Muscle of back (tissue), 13 donors: ENCODE data around the gene GBP1. TPM values are rescaled to one million over a fixed set of nuclear protein-coding genes. Genes with fewer than 3 reads are reported as not detected.
A peak's percentile ranks its signal among the peaks of the same experiment; 100 is the strongest.
"Not testable (repeated sequence)": the region's sequence is repeated elsewhere in the genome, so short reads cannot be mapped to it uniquely, and the experiment has no call there.

Source experiments
- DNase-seq, 3 donors: peaks; one replicate each; pipeline versions ENCODE4 v3.0.0 to v3.0.0-alpha.2; 2013
- long read RNA-seq, 9 donors: transcript quantifications; one replicate each; lab custom pipeline, GENCODE V29; 2026
- polyA plus RNA-seq, 10 donors: library from polyadenylated mRNA; unstranded; fragments of 120-200 nt; gene quantifications; one replicate each; pipeline ENCODE4 v1.2.1, GENCODE V29; 2013; ENCODE audit not compliant: insufficient read length in 10 of 10

The GBP1 gene
- 10 to 100 TPM in 1 of 10 donors, 1 to 10 TPM in 9; 4.7 to 10.4 (median 7.3) TPM for polyA plus RNA-seq
- long read RNA-seq, donor 1, partial matches to known transcripts = 0 of 1 reads
- long read RNA-seq, donor 1, other reads (novel, unspliced or antisense) = 0 of 1 reads
- long read RNA-seq, donor 2 = 0 reads
- long read RNA-seq, donor 3 = 0 reads
- long read RNA-seq, donor 4, partial matches to known transcripts = 0 of 1 reads
- long read RNA-seq, donor 4, other reads (novel, unspliced or antisense) = 0 of 1 reads
- long read RNA-seq, donor 5, partial matches to known transcripts = 0 of 2 reads
- long read RNA-seq, donor 5, other reads (novel, unspliced or antisense) = 0 of 2 reads
- long read RNA-seq, donor 6, partial matches to known transcripts = 0 of 1 reads
- long read RNA-seq, donor 6, other reads (novel, unspliced or antisense) = 0 of 1 reads
- long read RNA-seq, donor 7, partial matches to known transcripts = 0 of 1 reads
- long read RNA-seq, donor 7, other reads (novel, unspliced or antisense) = 0 of 1 reads
- long read RNA-seq, donor 8, partial matches to known transcripts = 0 of 1 reads
- long read RNA-seq, donor 8, other reads (novel, unspliced or antisense) = 0 of 1 reads
- long read RNA-seq, donor 9 = 0 reads

DNA sequence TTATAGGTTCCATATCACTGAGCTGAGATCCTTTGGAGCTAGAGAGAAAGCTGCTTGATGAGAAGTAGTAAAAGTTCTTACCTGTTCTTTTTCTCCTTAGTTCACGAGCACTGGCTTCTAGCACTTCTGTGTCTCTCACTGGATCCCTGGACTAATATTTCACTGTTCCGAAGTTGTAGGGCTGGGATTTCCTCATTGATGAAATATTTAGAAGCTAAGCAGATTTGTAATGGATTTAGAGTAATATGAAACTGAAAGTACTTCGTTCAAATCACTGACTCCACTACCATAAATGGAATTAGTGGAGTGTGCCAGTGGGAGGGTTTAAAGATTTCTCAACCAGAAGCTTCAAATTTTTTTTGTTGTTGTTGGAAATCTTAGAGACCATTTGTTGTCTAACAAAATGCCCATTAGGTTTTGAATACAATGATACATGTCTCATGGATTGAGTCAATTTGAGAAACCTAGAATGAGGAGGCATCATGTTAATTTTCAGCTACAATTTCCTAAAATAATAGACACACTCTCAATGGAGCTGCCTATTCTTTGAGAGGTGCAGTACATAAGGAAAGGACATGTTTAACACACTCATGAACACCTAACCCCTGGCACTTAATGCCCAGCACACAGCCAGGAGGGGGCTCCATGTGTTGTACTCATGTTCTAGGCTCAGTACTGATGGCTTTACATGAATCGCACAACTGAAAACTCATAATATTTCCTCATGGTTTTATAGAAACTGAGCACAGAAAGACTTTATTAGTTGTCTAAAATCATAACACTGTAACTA is at the start of gene GBP1:
TSS of gene GBP1 (minus strand) at position 130 of the 790 bp plus-strand sequence. CDS start 1,974 bp downstream, outside the sequence.
- peak; percentile 71 to 89 (median 79) for DNase-seq

DNA sequence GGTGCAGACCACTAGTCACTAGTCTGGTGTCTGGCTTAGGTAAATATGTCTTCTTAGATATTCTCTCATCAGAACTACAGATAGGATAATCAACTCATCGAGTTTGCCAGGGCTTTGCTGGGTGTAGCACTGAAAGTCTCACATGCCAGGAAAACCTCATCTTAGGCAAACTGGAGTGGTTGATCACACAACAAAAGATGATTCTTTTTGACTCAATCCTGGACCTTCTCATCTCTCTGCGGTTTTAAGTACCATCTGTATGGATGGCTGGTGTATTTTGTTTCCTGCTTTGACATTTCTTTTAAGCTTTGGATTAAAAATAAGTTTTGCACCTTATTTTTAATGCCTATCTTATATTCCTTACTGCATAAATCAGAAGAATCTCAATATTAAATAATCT is 49.7 kb upstream of the GBP1 start:
- DNase-seq = no peak

DNA sequence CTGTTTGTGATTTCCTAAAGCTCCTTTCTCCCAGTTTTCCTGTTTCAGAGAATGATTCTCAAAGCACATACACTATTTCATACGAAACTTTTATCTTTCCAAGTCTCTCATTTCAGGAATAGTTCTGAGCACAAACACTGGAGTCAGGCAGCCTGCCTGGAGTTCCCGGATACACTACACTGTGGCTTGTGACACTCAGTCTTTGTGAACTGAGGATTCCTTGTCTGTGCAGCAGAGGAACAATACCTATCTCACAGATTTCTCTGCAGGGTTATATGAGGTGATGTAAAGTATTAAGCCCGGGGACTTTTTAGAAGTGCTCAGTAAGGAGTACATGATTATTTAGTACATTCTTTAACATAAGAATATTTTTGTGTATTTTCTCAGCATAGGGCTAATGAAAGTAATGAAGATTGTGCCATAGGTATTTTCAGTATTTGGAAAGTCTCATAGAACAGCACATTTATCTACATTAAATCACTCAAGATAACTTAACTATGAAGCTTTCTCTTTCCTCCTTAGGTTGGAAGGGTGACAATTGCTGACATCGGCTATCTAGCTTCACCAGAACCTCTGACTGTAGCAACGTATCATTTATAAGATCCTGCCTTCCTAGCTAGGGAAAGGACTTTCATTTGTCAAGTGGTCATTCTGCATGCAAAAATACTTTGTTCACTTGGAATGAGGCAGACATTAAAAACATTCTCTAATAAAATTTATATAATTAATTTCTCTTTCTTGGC is 48.0 kb upstream of the GBP1 start:
- DNase-seq = no peak

GRCh38 chr1:89104687-89105086 is 39.7 kb upstream of the GBP1 start:
- no peak for DNase-seq

DNA sequence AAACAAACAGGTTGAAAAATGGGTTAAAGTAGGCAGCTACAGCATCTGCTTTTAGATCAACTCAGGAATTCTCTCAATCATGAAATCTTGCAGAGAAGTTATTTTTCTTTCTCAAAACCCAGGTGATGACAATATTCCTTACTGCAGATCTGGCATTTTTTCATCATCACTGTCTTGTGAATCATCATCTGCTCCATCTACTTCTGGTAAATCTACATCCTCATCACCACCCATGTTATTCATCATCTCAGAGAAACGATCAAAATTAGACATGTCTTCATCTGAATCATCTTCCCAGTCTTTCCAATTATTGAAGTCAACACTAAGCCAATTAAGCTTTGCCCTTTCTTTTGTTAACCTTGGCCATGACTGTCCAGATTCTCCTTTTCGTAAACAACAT is 39.1 kb upstream of the GBP1 start:
- DNase-seq = peak in 1 of 3 donors; percentile 32

DNA sequence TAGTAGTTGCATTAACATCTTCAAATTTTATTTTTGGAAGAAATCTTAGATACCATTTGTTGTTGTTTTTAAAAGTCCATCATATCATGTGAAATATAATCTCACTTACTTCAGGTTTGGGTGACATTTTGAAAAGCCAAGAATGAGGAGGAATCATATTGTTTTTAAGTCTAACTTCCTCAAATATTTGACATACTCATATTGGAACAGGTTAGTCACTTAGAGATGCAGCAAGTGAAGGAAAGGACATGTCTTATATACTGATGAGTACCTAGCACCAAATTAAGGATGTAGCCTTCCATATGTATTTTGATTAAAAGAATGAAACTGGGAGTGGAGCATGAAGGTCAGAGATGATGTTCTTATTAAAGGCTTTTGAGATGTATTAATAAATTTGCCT is 37.0 kb upstream of the GBP1 start:
- no peak for DNase-seq

GRCh38 chr1:89100412-89100811 is 35.4 kb upstream of the GBP1 start:
- no peak for DNase-seq

DNA sequence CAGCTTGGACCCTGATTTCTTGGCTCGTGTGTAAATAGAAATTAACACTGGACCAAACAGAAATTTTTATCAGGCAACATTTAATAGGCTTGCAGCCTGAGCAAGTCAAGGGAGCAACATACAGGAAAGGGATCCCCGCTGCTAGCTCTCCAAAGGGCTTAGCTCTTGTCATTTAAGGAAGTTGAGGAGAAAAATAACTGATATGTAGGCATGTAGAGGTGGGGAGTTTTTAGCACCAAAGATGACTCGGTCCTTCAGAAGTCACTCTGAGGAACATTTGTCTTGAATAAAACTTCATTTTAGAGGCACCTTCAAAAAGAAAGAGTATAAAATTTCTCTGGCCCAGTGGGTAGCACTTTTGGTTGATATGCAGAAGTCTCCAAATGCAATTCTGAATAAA is 33.8 kb upstream of the GBP1 start:
- DNase-seq = no peak

DNA sequence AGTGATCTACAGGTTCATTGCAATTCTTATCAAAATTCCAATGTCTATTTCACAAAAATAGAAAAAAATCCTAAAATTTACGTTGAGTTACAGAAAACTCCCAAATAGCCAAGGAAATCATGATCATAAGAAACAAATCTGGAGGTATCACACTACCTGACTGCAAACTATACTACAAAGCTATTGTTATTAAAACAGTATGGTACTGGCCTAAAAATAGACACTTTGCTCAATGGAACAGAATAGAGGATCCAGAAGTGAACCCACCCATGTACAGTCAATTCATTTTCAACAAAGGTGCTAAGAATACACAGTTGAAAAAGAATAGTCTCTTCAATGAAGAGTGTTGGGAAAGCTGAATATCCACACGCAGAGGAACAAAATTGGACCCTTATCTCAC is 30.7 kb upstream of the GBP1 start:
- no peak for DNase-seq

DNA sequence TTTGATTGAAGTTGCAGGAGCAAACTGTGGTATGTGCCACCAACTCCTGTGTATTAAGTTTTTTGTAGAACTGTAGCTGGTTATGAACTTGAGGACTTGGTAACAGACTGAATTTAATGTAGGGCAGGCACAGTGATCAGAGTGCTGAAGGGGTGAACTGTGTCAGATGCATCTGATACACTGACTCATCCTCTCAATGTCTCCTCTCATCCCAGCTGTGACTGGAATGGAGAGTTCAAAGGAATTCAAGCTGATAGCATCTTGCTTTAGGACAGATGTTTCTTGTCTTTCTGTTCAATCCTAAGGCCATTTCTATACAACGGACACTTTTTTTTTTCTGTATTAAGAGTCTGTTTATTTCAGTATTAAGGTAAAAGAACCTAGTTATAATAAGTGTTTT is 25.0 kb upstream of the GBP1 start:
- no peak for DNase-seq

DNA sequence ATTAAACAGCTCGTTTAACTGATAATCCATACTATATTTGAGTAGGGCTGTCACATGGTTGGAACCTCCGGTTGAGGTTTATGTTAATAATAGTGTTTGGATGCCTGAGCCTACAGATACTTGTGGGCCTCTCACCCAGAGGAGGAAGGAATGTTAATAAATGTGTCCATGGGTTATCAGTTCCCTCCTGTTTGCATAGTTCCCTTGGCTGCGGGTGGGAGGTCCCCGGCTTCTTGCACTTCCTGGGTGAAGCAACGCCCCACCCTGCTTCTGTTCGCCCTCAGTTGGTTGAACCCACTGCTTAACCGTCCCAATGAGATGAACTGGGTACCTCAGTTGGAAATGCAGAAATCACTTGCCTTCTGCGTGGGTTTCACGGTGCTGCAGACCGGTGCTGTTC is 23.6 kb upstream of the GBP1 start:
- no peak for DNase-seq

DNA sequence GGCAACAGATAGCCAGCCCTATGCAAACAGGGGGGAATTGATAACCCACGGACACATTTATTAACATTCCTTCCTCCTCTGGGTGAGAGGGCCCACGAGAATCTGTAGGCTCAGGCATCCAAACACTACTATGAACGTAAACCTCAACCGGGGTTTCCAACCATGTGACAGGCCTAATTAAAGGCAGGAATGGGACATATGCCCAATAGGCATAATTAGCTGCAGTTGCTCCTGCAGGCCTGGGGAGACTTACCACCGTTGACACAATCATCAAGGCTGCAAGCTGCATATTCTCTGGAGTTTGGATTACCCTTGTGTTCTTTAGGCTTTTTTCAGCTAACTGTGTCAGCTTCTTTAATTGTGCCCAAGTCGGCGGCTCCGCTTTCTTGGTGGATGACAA is 22.2 kb upstream of the GBP1 start:
- no peak for DNase-seq

- DNase-seq = peak in 2 of 3 donors; percentile 12 to 29
Observed at GRCh38 chr1:89085781-89086180, 20.8 kb upstream of the GBP1 start.

GRCh38 chr1:89081005-89081404 is 16.0 kb upstream of the GBP1 start:
- peak in 1 of 3 donors; percentile 11 for DNase-seq

- not testable (repeated sequence) for DNase-seq
Observed at GRCh38 chr1:89080068-89080467, 15.1 kb upstream of the GBP1 start.

- DNase-seq = not testable (repeated sequence)
Observed at GRCh38 chr1:89072466-89073065, 7.6 kb upstream of the GBP1 start.

DNA sequence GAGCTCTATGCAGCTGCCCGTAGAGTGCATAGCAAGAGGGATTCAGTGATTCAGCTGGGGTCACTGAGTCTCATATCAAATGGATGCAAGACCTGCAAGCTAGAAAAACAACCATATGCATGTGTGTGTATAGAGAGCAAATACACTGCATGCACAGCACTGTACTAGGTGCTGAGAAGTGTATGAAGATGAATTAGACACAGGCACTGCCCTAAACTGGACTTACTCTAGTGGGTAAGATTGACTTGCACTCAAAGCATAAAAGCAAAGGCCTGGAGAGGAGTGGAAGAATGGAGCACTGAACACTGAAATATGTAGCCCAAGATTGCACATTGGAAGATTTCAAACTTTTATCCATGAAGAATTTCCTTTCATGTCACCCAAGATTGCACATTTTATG is 5.5 kb upstream of the GBP1 start:
- DNase-seq = no peak

DNA sequence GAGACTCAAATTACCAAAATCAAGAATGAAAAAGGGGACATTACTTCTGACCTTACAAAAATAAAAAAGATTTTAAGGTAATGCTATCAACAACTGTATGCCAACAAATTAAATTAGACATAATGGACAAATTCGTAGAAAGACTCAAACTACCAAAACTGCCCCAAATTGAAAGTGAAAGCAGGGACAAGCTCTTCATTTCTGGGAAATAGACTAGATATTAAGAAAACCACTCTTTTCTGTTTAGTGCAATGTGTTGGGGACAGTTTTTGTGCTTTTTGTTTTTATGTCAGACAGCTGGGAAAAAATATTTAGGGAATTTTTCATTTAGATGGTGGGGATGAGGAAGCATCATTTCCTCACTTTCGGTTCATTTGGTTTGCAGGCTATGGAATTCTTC is 4.9 kb upstream of the GBP1 start:
- DNase-seq = peak in 2 of 3 donors; percentile 9 to 25

- DNase-seq = no peak
Observed at GRCh38 chr1:89068291-89068690, 3.3 kb upstream of the GBP1 start.

- DNase-seq = peak in 2 of 3 donors; percentile 29 to 70
Observed at GRCh38 chr1:89064632-89065031, 376 bp downstream of the GBP1 start.

DNA sequence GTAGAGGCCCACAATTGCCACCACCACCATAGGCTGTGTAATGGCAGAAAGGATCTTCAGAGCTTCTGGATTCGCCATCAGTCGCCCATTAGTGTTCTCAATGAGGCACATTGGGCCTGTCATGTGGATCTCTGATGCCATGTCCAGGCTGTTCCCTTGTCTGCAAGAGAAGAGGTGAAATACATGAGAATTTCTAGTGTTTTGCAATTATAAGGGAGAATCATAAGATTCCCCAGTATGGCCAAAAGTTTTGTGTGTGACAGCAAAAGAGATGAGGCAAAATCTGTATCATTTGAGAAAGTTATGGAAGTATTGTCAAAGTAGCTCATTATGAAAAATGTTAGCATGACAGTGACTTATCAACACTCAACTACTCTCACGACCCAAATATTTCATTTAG is 1.9 kb downstream of the GBP1 start:
- DNase-seq = no peak
